BE2C (cell line): ENCODE measurements around the gene TTLL3. TPM values are rescaled to one million over a fixed set of nuclear protein-coding genes. Genes with fewer than 3 reads are reported as not detected.
A peak's percentile ranks its signal among the peaks of the same experiment; 100 is the strongest.

Experiments used
- DNase-seq: peaks from one replicate; pipeline ENCODE4 v3.0.0-alpha.2; 2020
- H3K27me3 ChIP-seq: fragments of 250-450 bp; sonication (Bioruptor Pico); 2 replicates; pipeline ENCODE4 v1.5.1; 2020; ENCODE audit warnings: mild to moderate bottlenecking
- H3K36me3 ChIP-seq: fragments of 250-450 bp; sonication (Bioruptor Pico); 2 replicates; pipeline ENCODE4 v1.5.1; 2020; ENCODE audit warnings: mild to moderate bottlenecking
- H3K4me1 ChIP-seq: fragments of 250-450 bp; sonication (Bioruptor Pico); 2 replicates; pipeline ENCODE4 v1.5.1; 2020
- H3K4me3 ChIP-seq: 2 replicates; pipeline ENCODE4 v1.5.1; 2011; ENCODE audit warnings: low read depth, low read length
- H3K9me3 ChIP-seq: fragments of 250-450 bp; sonication (Bioruptor Pico); 2 replicates; pipeline ENCODE4 v1.5.1; 2020
- polyA plus RNA-seq: library from polyadenylated mRNA; unstranded; fragments of >200 nt; gene quantifications from one replicate; pipeline ENCODE4 v1.2.1, GENCODE V29; 2012; ENCODE audit warnings: low read depth, missing spikeins; ENCODE audit not compliant: insufficient read length, insufficient read depth
- TF ChIP-seq, protein P1 (sequence below): IDR thresholded peaks from 2 replicates; pipeline ENCODE4 v1.5.1; 2012; ENCODE audit warnings: mild to moderate bottlenecking, low read depth, low read length

TTLL3 gene, protein sequence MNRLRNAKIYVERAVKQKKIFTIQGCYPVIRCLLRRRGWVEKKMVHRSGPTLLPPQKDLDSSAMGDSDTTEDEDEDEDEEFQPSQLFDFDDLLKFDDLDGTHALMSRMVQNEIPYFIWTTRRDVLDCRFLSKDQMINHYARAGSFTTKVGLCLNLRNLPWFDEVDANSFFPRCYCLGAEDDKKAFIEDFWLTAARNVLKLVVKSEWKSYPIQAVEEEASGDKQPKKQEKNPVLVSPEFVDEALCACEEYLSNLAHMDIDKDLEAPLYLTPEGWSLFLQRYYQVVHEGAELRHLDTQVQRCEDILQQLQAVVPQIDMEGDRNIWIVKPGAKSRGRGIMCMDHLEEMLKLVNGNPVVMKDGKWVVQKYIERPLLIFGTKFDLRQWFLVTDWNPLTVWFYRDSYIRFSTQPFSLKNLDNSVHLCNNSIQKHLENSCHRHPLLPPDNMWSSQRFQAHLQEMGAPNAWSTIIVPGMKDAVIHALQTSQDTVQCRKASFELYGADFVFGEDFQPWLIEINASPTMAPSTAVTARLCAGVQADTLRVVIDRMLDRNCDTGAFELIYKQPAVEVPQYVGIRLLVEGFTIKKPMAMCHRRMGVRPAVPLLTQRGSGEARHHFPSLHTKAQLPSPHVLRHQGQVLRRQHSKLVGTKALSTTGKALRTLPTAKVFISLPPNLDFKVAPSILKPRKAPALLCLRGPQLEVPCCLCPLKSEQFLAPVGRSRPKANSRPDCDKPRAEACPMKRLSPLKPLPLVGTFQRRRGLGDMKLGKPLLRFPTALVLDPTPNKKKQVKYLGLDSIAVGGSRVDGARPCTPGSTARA
- polyA plus RNA-seq = 10.7 TPM

DNA sequence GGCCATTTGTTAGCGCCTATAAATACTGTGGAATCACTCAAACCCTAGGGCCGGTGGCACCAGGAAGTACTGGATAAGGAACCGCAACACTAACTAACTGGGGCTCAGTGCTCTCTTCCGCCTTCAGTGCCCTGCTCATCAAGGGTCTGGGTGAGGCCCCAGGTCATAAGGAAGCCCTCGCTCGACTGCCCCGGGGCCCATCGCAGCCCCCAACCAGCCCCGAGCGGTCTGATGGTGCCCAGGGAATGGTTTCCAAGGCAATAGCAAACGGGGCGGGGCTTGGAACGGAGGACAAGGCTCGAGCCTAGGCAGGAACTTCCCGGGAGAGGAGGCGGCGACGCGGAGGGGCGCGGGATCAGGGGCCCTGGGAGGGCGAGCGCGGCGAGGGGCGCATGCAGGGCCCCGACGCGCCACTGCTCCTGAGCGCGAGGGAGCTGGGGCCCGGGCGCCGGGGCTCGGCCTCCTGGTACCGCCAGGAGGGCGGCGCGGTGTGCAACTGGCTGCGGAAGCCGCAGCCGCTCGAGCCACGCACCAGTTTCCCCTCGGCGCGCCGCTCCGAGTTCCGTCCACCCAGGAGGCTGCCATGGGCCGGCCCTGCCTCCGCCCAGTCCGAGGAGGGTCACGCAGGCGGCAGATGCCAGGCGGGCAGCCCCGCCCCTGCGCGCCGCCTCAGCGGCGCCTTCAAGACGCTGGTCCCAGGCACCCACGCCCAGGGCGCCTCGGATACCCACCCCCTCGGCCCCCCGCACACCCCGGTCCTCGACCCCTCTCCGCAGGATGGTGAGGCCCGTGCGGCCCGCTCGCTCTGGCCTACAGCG is at the start of gene TTLL3:
TSS of gene TTLL3 (plus strand) at position 648 of the 818 bp plus-strand sequence. CDS start 400 bp downstream, outside the sequence.
- peaks cover 2% of the 10 kb centered on the region for H3K36me3 ChIP-seq
- H3K4me1 ChIP-seq = no peaks in the 10 kb centered on the region
- H3K27me3 ChIP-seq = no peaks in the 10 kb centered on the region
- H3K9me3 ChIP-seq = no peaks in the 10 kb centered on the region
- TF ChIP-seq, protein P1, sequence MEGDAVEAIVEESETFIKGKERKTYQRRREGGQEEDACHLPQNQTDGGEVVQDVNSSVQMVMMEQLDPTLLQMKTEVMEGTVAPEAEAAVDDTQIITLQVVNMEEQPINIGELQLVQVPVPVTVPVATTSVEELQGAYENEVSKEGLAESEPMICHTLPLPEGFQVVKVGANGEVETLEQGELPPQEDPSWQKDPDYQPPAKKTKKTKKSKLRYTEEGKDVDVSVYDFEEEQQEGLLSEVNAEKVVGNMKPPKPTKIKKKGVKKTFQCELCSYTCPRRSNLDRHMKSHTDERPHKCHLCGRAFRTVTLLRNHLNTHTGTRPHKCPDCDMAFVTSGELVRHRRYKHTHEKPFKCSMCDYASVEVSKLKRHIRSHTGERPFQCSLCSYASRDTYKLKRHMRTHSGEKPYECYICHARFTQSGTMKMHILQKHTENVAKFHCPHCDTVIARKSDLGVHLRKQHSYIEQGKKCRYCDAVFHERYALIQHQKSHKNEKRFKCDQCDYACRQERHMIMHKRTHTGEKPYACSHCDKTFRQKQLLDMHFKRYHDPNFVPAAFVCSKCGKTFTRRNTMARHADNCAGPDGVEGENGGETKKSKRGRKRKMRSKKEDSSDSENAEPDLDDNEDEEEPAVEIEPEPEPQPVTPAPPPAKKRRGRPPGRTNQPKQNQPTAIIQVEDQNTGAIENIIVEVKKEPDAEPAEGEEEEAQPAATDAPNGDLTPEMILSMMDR = no peak
- DNase-seq = peak; percentile 70
- peak within 1 kb of the TSS; percentile 56 for H3K4me3 ChIP-seq

GRCh38 chr3:9760779-9761505 is 49.1 kb upstream of the TTLL3 start:
- Histone ChIP-seq H3K36me3 (no peaks in the 10 kb centered on the region), H3K4me1 (no peaks in the 10 kb centered on the region), H3K4me3 (no peak overlapping the region), H3K27me3 (no peaks in the 10 kb centered on the region), H3K9me3 (no peaks in the 10 kb centered on the region)
- no peak for DNase-seq
- TF ChIP-seq, protein P1 = no peak

GRCh38 chr3:9761919-9762318 is 48.1 kb upstream of the TTLL3 start:
- TF ChIP-seq, protein P1 = no peak
- H3K4me1 ChIP-seq = no peaks in the 10 kb centered on the region
- H3K9me3 ChIP-seq = no peaks in the 10 kb centered on the region
- DNase-seq = no peak
- no peaks in the 10 kb centered on the region for H3K27me3 ChIP-seq
- H3K36me3 ChIP-seq = no peaks in the 10 kb centered on the region
- H3K4me3 ChIP-seq = no peak overlapping the region

- Histone ChIP-seq H3K4me3 (no peak overlapping the region), H3K36me3 (no peaks in the 10 kb centered on the region), H3K4me1 (no peaks in the 10 kb centered on the region), H3K9me3 (no peaks in the 10 kb centered on the region), H3K27me3 (no peaks in the 10 kb centered on the region)
- no peak for DNase-seq
- TF ChIP-seq, protein P1 = no peak
These were observed 47.2 kb upstream of the TTLL3 start for GRCh38 chr3:9762871-9763270.

DNA sequence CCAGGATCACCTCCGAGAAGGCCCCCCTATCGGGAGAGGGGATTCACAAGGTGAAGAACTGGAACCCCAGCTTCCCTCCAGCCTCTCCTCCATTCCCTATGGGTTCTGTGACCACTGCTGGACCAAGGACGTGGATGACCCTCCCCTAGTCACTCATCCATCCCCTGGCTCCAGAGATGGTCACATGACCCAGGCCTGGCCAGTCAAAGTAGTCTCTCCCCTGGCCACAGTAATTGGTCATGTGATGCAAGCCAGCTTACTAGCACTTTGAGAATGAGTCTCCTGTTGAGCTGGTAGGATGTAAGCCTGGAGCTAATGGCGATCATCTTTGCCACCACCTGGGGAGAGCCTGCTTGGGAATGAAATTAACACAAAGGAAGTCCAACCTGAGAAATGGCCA is 44.2 kb upstream of the TTLL3 start:
- TF ChIP-seq, protein P1 = no peak
- H3K9me3 ChIP-seq = no peaks in the 10 kb centered on the region
- no peaks in the 10 kb centered on the region for H3K36me3 ChIP-seq
- DNase-seq = peak; percentile 35
- H3K4me3 ChIP-seq = no peak overlapping the region
- no peaks in the 10 kb centered on the region for H3K4me1 ChIP-seq
- no peaks in the 10 kb centered on the region for H3K27me3 ChIP-seq
